Measurements from ENCODE around the gene PSMG2. TPM values are rescaled to one million over a fixed set of nuclear protein-coding genes. Genes with fewer than 3 reads are reported as not detected.

The PSMG2 gene
- total RNA-seq (10 to 100 TPM; 58.4 to 61.7 TPM), total RNA-seq (49.0 to 108 (median 65.8) reads per million in 172 experiments)
- polyA plus RNA-seq (2013, experiment 1 of 2), result 62.0 TPM
- polyA plus RNA-seq (2013, experiment 2 of 2), result 69.2 TPM

GRCh38 chr18:12702221-12703095 lies at the start of gene PSMG2, which contains the start of gene CEP76:
Gene PSMG2 (plus strand): TSS chr18:12703042. CDS start chr18:12703108, 66 bp downstream.
Gene CEP76 (minus strand): TSS chr18:12702723. CDS start chr18:12702548, 175 bp downstream.
- peaks cover 56% of the 10 kb centered on the region for H3K36me3 Mint-ChIP-seq (ENCODE audit: low read depth)
- CTCF ChIA-PET, result interaction anchor here (1.3 kb wide), 2 partner anchors 232 to 325 kb away, joined by 3 to 4 read pairs; partner anchors contain the start of gene AFG3L2
- H3K4me3 Mint-ChIP-seq, result peak within 1 kb of the TSS; percentile 94

GRCh38 chr18:12654971-12655370 lies 47.9 kb upstream of the PSMG2 start:
- ChIA-PET CTCF (no interaction called here), POLR2A (no interaction called here)
- H3K4me3 ChIP-seq (ENCODE audit: low read length), result no peak overlapping the region
- Mint-ChIP-seq H3K4me1 (ENCODE audit: low read depth) (peaks cover 12% of the 10 kb centered on the region), H3K36me3 (ENCODE audit: low read depth) (no peaks in the 10 kb centered on the region), H3K4me3 (peak overlapping the region; percentile 82), H3K27me3 (peaks cover 37% of the 10 kb centered on the region), H3K27ac (no peak overlapping the region), H3K9me3 (no peaks in the 10 kb centered on the region)
- DNase-seq, result no peak
- intact Hi-C loops (cut with DNase I, micrococcal nuclease), result loop anchor here in 1 of 2 experiments (5.0 kb wide), 1 partner anchor 278 kb away; the partner anchor contains the start of gene AFG3L2
- peaks cover 10% of the 10 kb centered on the region for H3K4me1 ChIP-seq (ENCODE audit: insufficient read depth, low read length)
- no peak for TF ChIP-seq CTCF (IDR thresholded peaks at IDR 0.05)
- no peaks in the 10 kb centered on the region for H3K36me3 ChIP-seq (ENCODE audit: insufficient read depth, low read length)
- no peaks in the 10 kb centered on the region for H3K9me3 ChIP-seq (ENCODE audit: control insufficient read depth in 1 of 2, insufficient read depth in 1 of 2, low read length in 2 of 2)
- no peak for ATAC-seq (ENCODE audit: poor library complexity)
- H3K27ac ChIP-seq (ENCODE audit: low read depth in 1 of 2, low read length in 2 of 2), result no peak overlapping the region
- H3K27me3 ChIP-seq (ENCODE audit: control insufficient read depth in 1 of 2, insufficient read depth in 2 of 2, low read length in 2 of 2), result no peaks in the 10 kb centered on the region

More at GRCh38 chr18:12702221-12703095, at the start of gene PSMG2, which contains the start of gene CEP76:
- DNase-seq (peak; percentile 69 to 91 (median 80)), ATAC-seq (ENCODE audit: poor library complexity) (peak; percentile 73)
- Histone ChIP-seq H3K4me1 (ENCODE audit: insufficient read depth, low read length) (peaks cover 25% of the 10 kb centered on the region), H3K4me3 (ENCODE audit: low read length) (peak within 1 kb of the TSS; percentile 96), H3K27me3 (ENCODE audit: control insufficient read depth in 1 of 2, insufficient read depth in 2 of 2, low read length in 2 of 2) (no peaks in the 10 kb centered on the region), H3K27ac (ENCODE audit: low read depth in 1 of 2, low read length in 2 of 2) (peak within 1 kb of the TSS; percentile 88 to 95), H3K36me3 (ENCODE audit: insufficient read depth, low read length) (peaks cover 20% of the 10 kb centered on the region), H3K9me3 (ENCODE audit: control insufficient read depth in 1 of 2, insufficient read depth in 1 of 2, low read length in 2 of 2) (no peaks in the 10 kb centered on the region)
- intact Hi-C loops (cut with DNase I, micrococcal nuclease), result loop anchor here (2.0 to 5.0 kb wide), 6 partner anchors 42 to 1024 kb away; partner anchors contain the start of genes AFG3L2 (in 1 of the 2), CEP192 (in 1 of the 2), FAM210A (in 1 of the 2) and RNMT (in 1 of the 2)
- POLR2A ChIA-PET, result interaction anchor here (0.7 to 3.3 kb wide), 13 partner anchors 9 to 910 kb away, joined by 3 to 40 read pairs (median 5); partner anchors contain the start of genes AFG3L2, CEP192, IMPA2 and PTPN2
- Mint-ChIP-seq H3K4me1 (ENCODE audit: low read depth) (peaks cover 53% of the 10 kb centered on the region), H3K9me3 (no peaks in the 10 kb centered on the region), H3K27me3 (no peaks in the 10 kb centered on the region), H3K27ac (peak within 1 kb of the TSS; percentile 85)
- TF ChIP-seq CTCF (IDR thresholded peaks at IDR 0.05), result no peak

GRCh38 chr18:12656605-12656937 lies 46.3 kb upstream of the PSMG2 start:
- no peaks in the 10 kb centered on the region for H3K9me3 ChIP-seq (ENCODE audit: control insufficient read depth in 1 of 2, insufficient read depth in 1 of 2, low read length in 2 of 2)
- intact Hi-C loops (cut with DNase I, micrococcal nuclease), result loop anchor here in 1 of 2 experiments (5.0 kb wide), 1 partner anchor 279 kb away; the partner anchor contains the start of gene AFG3L2
- DNase-seq (no peak), ATAC-seq (ENCODE audit: poor library complexity) (no peak)
- ChIA-PET POLR2A (no interaction called here), CTCF (no interaction called here)
- H3K36me3 ChIP-seq (ENCODE audit: insufficient read depth, low read length), result no peaks in the 10 kb centered on the region
- Mint-ChIP-seq H3K4me3 (peak overlapping the region; percentile 82), H3K4me1 (ENCODE audit: low read depth) (peaks cover 12% of the 10 kb centered on the region), H3K36me3 (ENCODE audit: low read depth) (no peaks in the 10 kb centered on the region), H3K27me3 (peaks cover 31% of the 10 kb centered on the region), H3K27ac (peak overlapping the region; percentile 3), H3K9me3 (no peaks in the 10 kb centered on the region)
- H3K4me3 ChIP-seq (ENCODE audit: low read length), result peak overlapping the region; percentile 44
- no peak for TF ChIP-seq CTCF (IDR thresholded peaks at IDR 0.05)
- H3K27ac ChIP-seq (ENCODE audit: low read depth in 1 of 2, low read length in 2 of 2), result no peak overlapping the region
- H3K27me3 ChIP-seq (ENCODE audit: control insufficient read depth in 1 of 2, insufficient read depth in 2 of 2, low read length in 2 of 2), result no peaks in the 10 kb centered on the region
- H3K4me1 ChIP-seq (ENCODE audit: insufficient read depth, low read length), result peaks cover 10% of the 10 kb centered on the region

Measured in CD4-positive, alpha-beta T cell (primary cell).